Activated CD4-positive, alpha-beta T cell treated with anti-CD3 and anti-CD28 coated beads for 36 hours (primary cell): ENCODE data around the gene TUT7. TPM values are rescaled to one million over a fixed set of nuclear protein-coding genes. Genes with fewer than 3 reads are reported as not detected.

Source experiments
- ATAC-seq: fragments of 200-7000 bp; cut with Tn5 transposase; one replicate; pipeline ENCODE4 v1.10.0; 2021; ENCODE audit warnings: mild to moderate bottlenecking, moderate library complexity
- CTCF ChIA-PET: fragments of 350-600 bp; sonication (Branson Sonifier 250); formaldehyde crosslinking; loops from one replicate; lab custom pipeline; 2021; ENCODE audit warnings: antibody characterized with exemption; lab: Charles Lee
- POLR2A ChIA-PET: fragments of 350-600 bp; sonication (Branson Sonifier 250); formaldehyde crosslinking; loops from one replicate; lab custom pipeline; 2021; ENCODE audit warnings: antibody characterized with exemption, inconsistent platforms; lab: Charles Lee
- DNase-seq: peaks from one replicate; pipeline ENCODE4 v3.0.0-alpha.2; 2020
- H3K27ac Mint-ChIP-seq: one replicate; pipeline ENCODE4 v1.8.0; 2021; ENCODE audit warnings: mixed read lengths
- H3K27me3 Mint-ChIP-seq: one replicate; pipeline ENCODE4 v1.8.0; 2021; ENCODE audit warnings: mixed read lengths
- H3K36me3 Mint-ChIP-seq: one replicate; pipeline ENCODE4 v1.8.0; 2021; ENCODE audit warnings: low read depth, mixed read lengths
- H3K4me1 Mint-ChIP-seq: one replicate; pipeline ENCODE4 v1.8.0; 2021; ENCODE audit warnings: mixed read lengths
- H3K4me3 Mint-ChIP-seq: one replicate; pipeline ENCODE4 v1.8.0; 2021; ENCODE audit warnings: mild to moderate bottlenecking, moderate library complexity, mixed read lengths
- H3K9me3 Mint-ChIP-seq: one replicate; pipeline ENCODE4 v1.8.0; 2021; ENCODE audit warnings: low read depth, mixed read lengths
- intact Hi-C, 2 experiments: fragments of 100-400 bp; cut with DNase I in 1 of 2; cut with micrococcal nuclease in 1 of 2; formaldehyde crosslinking; loops; one replicate each; pipeline versions ENCODE4 v1.14.2 to v1.15.1; 2022 to 2024; cut with DNase I, micrococcal nuclease
- total RNA-seq, 2 experiments: library from RNA; stranded (reverse); gene quantifications; one replicate each; pipeline ENCODE4 v1.2.3, GENCODE V29; 2021

The TUT7 gene
- total RNA-seq, 2 experiments from 2014 or later, result 31.5 to 39.2 TPM

DNA sequence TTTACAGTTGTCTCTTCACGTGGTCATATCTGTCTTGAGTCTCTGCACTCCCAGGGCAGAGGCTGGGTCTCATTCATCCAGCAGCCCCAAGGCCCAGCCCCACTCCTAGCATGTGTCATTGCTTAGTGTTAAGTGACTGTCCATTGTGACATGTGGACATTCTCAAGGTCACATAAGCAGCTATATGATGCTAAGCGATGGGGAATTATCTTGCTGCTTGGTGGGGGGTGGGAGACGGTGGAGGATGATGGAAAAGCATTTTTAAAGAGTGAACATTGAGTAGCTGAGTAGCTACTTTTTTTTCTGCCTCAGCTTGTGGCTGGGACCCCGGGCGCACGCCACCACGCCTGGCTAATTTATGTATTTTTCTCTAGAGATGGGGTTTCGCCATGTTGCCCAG lies 94.7 kb downstream of the TUT7 start, which contains the start of gene C9orf153:
Gene C9orf153 (minus strand): TSS at position 101 of the 400 bp plus-strand sequence. CDS start 30,054 bp downstream, outside the sequence.
- intact Hi-C loops, result no loop called here
- DNase-seq (no peak), ATAC-seq (no peak)
- H3K4me1 Mint-ChIP-seq, result no peaks in the 10 kb centered on the region
- no peak within 1 kb of the TSS for H3K4me3 Mint-ChIP-seq
- no peaks in the 10 kb centered on the region for H3K9me3 Mint-ChIP-seq
- ChIA-PET CTCF (no interaction called here), POLR2A (no interaction called here)
- no peaks in the 10 kb centered on the region for H3K27me3 Mint-ChIP-seq
- H3K27ac Mint-ChIP-seq, result no peak within 1 kb of the TSS
- H3K36me3 Mint-ChIP-seq, result peaks cover 22% of the 10 kb centered on the region

DNA sequence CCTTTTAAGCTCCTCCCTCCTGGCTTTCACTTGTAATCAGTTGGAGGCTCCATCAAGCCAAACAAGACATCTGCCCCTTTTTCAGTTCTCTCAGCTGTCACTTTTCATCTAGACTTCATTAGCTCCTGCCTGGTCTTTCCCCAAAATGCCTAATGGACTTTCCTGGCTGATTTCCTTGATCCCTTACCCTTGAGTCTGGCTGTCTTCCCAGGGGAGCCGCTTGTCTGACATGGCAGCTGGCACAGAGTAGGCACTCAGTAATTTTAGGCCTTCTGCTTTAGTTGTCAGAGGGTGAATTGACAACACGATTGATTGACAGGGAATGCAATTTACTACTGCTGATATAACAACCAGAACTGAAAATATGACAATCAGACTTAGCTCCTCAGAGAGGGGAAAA lies 96.8 kb downstream of the TUT7 start:
- intact Hi-C loops, result no loop called here
- ChIA-PET POLR2A (interaction anchor here (0.9 kb wide), 1 partner anchor 24 kb away, joined by 4 read pairs; the partner anchor contains the start of gene ISCA1), CTCF (interaction anchor here (1.1 kb wide), 1 partner anchor 55 kb away, joined by 4 read pairs; no protein-coding TSS in a partner anchor)
- no peak overlapping the region for H3K27ac Mint-ChIP-seq
- ATAC-seq (no peak), DNase-seq (no peak)
- H3K4me1 Mint-ChIP-seq, result no peaks in the 10 kb centered on the region
- no peaks in the 10 kb centered on the region for H3K27me3 Mint-ChIP-seq
- no peak overlapping the region for H3K4me3 Mint-ChIP-seq
- H3K9me3 Mint-ChIP-seq, result peaks cover 4% of the 10 kb centered on the region
- H3K36me3 Mint-ChIP-seq, result peaks cover 8% of the 10 kb centered on the region

DNA sequence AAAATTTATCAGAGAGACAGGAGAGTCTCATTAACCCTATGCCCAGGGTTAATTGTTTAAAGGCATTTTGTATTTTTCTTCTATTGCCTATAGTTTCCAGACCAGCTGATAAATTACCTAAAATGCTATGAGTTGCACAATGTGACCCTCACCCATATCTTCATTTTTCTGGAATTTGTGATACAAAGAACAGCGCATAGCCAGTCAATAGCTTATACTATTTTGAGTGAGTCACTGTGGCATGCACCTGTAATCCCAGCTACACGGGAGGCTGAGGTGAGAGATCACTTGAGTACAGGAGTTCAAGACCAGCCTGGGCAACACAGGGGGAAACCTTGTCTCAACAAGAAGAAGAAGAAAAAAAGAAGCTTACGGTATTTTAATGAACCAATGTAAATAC lies 97.6 kb downstream of the TUT7 start:
- no peaks in the 10 kb centered on the region for H3K4me1 Mint-ChIP-seq
- ChIA-PET POLR2A (no interaction called here), CTCF (interaction anchor here (0.7 to 1.1 kb wide), 2 partner anchors 55 to 75 kb away, joined by 3 to 4 read pairs; no protein-coding TSS in a partner anchor)
- peaks cover 3% of the 10 kb centered on the region for H3K36me3 Mint-ChIP-seq
- no peaks in the 10 kb centered on the region for H3K27me3 Mint-ChIP-seq
- H3K9me3 Mint-ChIP-seq, result peaks cover 4% of the 10 kb centered on the region
- no peak overlapping the region for H3K4me3 Mint-ChIP-seq
- no peak for ATAC-seq
- DNase-seq, result no peak
- intact Hi-C loops, result no loop called here
- no peak overlapping the region for H3K27ac Mint-ChIP-seq

DNA sequence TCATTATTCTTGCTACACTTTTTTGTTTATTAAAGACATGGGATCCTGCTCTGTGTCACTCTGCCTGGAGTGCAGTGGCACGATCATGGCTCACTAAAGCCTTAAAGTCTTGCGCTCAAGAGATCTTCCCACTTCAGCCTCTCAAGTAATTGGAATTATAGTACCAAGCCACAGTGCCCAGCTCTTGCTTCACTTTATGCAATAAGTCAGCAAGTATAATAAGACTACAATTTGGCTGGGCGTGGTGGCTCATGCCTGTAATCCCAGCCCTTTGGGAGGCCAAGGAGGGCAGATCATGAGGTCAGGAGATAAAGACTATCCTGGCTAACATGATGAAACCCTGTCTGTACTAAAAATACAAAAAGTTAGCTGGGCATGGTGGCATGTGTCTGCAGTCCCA lies 100.6 kb downstream of the TUT7 start:
- H3K36me3 Mint-ChIP-seq, result peaks cover 2% of the 10 kb centered on the region
- intact Hi-C loops, result no loop called here
- H3K27ac Mint-ChIP-seq, result no peak overlapping the region
- ChIA-PET POLR2A (no interaction called here), CTCF (interaction anchor here (0.6 kb wide), 1 partner anchor 35 kb away, joined by 3 read pairs; no protein-coding TSS in a partner anchor)
- H3K4me3 Mint-ChIP-seq, result no peak overlapping the region
- no peaks in the 10 kb centered on the region for H3K4me1 Mint-ChIP-seq
- DNase-seq (no peak), ATAC-seq (no peak)
- H3K27me3 Mint-ChIP-seq, result peaks cover 2% of the 10 kb centered on the region
- peaks cover 4% of the 10 kb centered on the region for H3K9me3 Mint-ChIP-seq

DNA sequence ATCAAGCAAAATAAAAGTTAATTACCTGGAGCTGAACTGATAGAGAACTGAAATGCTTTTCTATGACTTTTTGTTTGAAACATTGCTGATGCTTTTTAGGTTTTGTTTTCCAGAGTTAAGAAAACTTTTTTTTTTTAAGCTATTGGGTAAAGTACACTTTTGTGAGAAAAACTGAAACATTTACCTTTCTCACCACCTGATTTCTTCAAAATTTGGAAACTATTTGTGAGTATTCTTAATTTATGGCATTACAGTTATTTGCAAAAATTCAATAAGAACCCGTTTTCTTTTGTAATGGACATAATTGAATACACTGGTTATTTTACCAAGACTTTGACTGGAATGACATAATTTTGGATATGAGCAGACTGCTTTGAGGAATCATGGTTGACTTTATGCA lies 101.3 kb downstream of the TUT7 start:
- no peak overlapping the region for H3K4me3 Mint-ChIP-seq
- H3K4me1 Mint-ChIP-seq, result no peaks in the 10 kb centered on the region
- DNase-seq, result no peak
- H3K9me3 Mint-ChIP-seq, result peaks cover 4% of the 10 kb centered on the region
- POLR2A ChIA-PET, result no interaction called here
- no peak for ATAC-seq
- CTCF ChIA-PET, result interaction anchor here (0.6 kb wide), 3 partner anchors 11 to 36 kb away, joined by 3 read pairs; no protein-coding TSS in a partner anchor
- no peak overlapping the region for H3K27ac Mint-ChIP-seq
- peaks cover 2% of the 10 kb centered on the region for H3K36me3 Mint-ChIP-seq
- peaks cover 2% of the 10 kb centered on the region for H3K27me3 Mint-ChIP-seq
- intact Hi-C loops, result no loop called here

DNA sequence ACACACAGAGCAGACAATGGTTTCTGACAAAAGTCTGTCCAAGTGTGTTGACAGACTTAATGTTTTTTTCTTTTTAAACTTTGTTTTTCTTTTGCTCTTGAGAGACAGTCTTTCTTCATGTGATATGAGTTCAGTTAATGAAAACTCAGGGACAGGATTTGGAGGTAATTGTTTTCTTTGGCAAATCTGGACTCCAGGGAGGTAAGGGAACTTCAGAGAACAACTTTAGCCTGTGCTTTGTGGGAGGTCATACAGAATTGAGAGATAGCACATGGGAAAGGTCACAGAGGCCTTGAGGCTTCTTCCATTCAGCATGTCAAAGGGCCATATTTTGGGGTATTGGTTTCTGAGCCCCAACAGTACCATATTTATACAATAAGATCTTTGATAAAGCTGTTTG lies 104.1 kb downstream of the TUT7 start:
- H3K36me3 Mint-ChIP-seq, result peaks cover 2% of the 10 kb centered on the region
- no peak for DNase-seq
- ChIA-PET CTCF (no interaction called here), POLR2A (no interaction called here)
- H3K4me3 Mint-ChIP-seq, result no peak overlapping the region
- no peaks in the 10 kb centered on the region for H3K4me1 Mint-ChIP-seq
- no peak overlapping the region for H3K27ac Mint-ChIP-seq
- H3K27me3 Mint-ChIP-seq, result peaks cover 4% of the 10 kb centered on the region
- no peak for ATAC-seq
- intact Hi-C loops, result no loop called here
- peaks cover 4% of the 10 kb centered on the region for H3K9me3 Mint-ChIP-seq

DNA sequence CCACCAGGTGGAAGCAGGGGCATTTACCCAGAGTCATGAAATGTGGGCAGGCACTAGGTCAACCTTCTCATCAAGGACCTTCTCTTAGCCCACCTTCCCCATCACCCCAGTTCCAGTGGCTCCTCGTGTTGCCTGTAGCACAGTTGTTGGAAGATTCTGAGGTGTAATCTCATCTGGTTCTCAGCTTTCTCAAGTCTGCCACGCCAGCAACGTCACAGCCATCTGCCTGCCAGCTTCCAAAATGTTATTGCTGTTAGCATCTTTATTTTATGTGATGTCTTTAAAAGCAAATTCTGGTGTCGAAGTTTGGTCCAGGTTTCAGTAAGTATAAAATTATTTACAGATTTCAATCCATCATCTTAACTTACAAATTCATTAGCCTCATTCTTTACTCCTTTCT lies 105.5 kb downstream of the TUT7 start:
- ATAC-seq (no peak), DNase-seq (no peak)
- no peaks in the 10 kb centered on the region for H3K4me1 Mint-ChIP-seq
- CTCF ChIA-PET, result interaction anchor here (1.4 kb wide), 1 partner anchor 10 kb away, joined by 3 read pairs; no protein-coding TSS in a partner anchor
- peaks cover 4% of the 10 kb centered on the region for H3K9me3 Mint-ChIP-seq
- H3K4me3 Mint-ChIP-seq, result no peak overlapping the region
- H3K27me3 Mint-ChIP-seq, result peaks cover 4% of the 10 kb centered on the region
- intact Hi-C loops, result no loop called here
- POLR2A ChIA-PET, result no interaction called here
- H3K36me3 Mint-ChIP-seq, result no peaks in the 10 kb centered on the region
- no peak overlapping the region for H3K27ac Mint-ChIP-seq

DNA sequence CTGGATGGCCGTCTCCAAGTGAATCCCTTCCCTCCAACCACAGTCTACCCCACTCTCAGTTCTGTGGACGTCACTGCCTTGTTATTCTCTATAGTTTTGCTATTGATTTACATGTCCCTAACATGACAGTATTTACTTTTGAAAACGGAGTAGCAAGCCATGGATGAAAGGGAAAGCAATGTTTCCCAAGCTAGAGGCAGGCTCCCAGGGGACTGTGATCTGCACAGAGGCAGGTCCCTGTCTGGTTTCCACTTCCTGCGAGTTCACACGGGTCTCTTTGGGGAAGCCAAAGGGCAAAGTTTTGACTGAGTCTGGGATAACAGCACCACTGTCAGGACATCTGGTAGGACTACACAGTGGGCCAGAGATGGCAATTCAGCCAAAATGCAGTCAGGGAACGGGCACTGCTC lies 107.5 kb downstream of the TUT7 start:
- H3K27me3 Mint-ChIP-seq, result peaks cover 4% of the 10 kb centered on the region
- intact Hi-C loops, result no loop called here

DNA sequence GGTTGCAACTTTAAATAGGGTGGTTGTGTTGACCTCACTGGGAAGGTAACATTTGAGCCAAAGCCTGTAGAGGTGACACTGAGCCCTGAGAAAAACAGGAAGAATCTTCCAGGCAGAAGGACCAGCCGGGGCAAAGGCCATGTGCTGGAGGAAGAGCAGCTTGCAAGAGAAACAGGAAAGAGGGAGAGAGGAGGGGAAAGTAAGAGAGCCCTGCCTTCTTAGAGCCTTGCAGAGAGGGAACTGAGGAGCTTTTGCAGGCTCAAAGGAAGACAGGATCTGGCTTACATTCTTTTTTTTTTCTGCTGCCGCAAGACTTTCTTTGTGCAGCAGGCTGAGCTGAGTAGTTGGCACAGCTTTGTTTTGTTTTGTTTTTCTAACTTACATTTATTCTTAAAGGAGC lies 112.1 kb downstream of the TUT7 start:
- no peak for ATAC-seq
- Mint-ChIP-seq H3K36me3 (no peaks in the 10 kb centered on the region), H3K27me3 (peaks cover under 1% of the 10 kb centered on the region), H3K9me3 (no peaks in the 10 kb centered on the region), H3K27ac (no peak overlapping the region), H3K4me3 (no peak overlapping the region), H3K4me1 (peaks cover 5% of the 10 kb centered on the region)
- no peak for DNase-seq
- intact Hi-C loops, result no loop called here
- POLR2A ChIA-PET, result no interaction called here
- CTCF ChIA-PET, result interaction anchor here (0.6 kb wide), 1 partner anchor 20 kb away, joined by 3 read pairs; no protein-coding TSS in a partner anchor

More for the DNA sequence above, 107.5 kb downstream of the TUT7 start:
- ChIA-PET CTCF (interaction anchor here (0.5 kb wide), 1 partner anchor 440 kb away, joined by 4 read pairs; no protein-coding TSS in a partner anchor), POLR2A (no interaction called here)
- DNase-seq (no peak), ATAC-seq (no peak)
- Mint-ChIP-seq H3K4me3 (no peak overlapping the region), H3K27ac (no peak overlapping the region), H3K36me3 (no peaks in the 10 kb centered on the region), H3K4me1 (no peaks in the 10 kb centered on the region), H3K9me3 (no peaks in the 10 kb centered on the region)

DNA sequence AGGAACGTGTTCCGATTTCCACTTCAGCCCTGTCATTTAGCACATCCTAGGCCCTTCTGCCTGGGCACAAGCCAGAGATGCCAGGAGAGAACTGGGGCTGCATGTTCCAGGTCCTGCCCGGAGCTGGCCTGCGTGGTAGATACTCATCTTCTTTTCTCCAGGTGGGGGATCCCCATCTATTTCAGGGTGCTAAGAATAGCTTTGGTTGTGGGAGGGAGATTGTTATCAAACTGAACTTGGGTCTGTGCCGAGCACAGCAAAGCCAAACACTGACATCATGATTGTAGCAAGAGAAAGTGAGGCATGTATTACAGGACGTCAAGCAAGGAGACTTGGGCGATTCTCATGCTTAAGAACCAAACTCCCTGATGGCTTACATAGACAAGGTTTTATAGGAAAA lies 113.0 kb downstream of the TUT7 start:
- intact Hi-C loops, result no loop called here
- peak; percentile 53 for ATAC-seq
- CTCF ChIA-PET, result no interaction called here
- Mint-ChIP-seq H3K4me3 (no peak overlapping the region), H3K36me3 (no peaks in the 10 kb centered on the region), H3K4me1 (peaks cover 5% of the 10 kb centered on the region), H3K27me3 (no peaks in the 10 kb centered on the region), H3K9me3 (no peaks in the 10 kb centered on the region), H3K27ac (no peak overlapping the region)
- DNase-seq, result peak; percentile 5
- POLR2A ChIA-PET, result no interaction called here

DNA sequence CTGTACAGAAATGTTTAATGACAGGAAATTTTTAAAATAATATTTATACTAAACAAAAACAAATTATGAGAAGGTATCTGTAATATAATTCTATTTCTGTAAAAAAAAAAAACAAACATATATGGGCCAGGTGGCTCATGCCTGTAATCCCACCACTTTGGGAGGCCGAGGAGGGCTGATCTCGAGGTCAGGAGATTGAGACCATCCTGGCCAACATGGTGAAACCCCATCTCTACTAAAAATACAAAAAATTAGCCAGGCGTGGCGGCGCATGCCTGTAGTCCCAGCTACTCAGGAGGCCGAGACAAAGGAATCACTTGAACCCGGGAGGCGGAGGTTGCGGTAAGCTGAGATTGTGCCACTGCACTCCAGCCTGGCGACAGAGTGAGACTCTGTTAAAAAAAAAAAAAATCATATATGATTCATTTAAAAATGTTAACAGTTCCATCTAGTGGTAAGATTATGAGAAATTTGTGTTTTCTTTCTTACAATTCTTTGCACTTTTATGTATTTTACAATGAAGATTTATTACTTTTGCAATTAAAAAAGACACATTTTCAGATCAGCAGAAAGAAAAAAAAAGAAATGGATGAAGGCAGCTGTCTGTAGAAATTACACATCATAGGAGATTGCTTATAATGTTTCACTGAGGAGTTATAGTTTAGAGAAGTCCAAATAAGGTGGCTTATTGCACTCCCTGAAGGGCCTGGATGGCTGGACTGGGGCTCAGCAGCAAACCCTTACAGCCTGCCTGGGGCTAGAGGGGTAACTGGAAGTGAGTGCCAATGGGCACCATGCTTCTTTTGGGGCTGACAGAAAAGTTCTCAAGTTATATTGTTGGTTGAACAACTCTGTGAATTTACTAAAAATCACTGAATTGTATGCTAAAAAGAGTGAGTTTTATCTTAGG lies 115.1 kb downstream of the TUT7 start:
- ATAC-seq, result no peak
- Mint-ChIP-seq H3K4me1 (peaks cover 5% of the 10 kb centered on the region), H3K36me3 (no peaks in the 10 kb centered on the region), H3K27me3 (no peaks in the 10 kb centered on the region), H3K9me3 (no peaks in the 10 kb centered on the region), H3K4me3 (no peak overlapping the region), H3K27ac (no peak overlapping the region)
- ChIA-PET CTCF (interaction anchor here (0.6 to 1.1 kb wide), 5 partner anchors 9 to 604 kb away, joined by 3 to 6 read pairs (median 3); no protein-coding TSS in a partner anchor), POLR2A (no interaction called here)
- DNase-seq, result no peak
- intact Hi-C loops, result loop anchor here in 1 of 2 experiments (2.0 to 5.0 kb wide), 2 partner anchors 36 to 422 kb away; no protein-coding TSS in a partner anchor
